CD14-positive monocyte (primary cell): ENCODE measurements around the gene SLC9A9. TPM values are rescaled to one million over a fixed set of nuclear protein-coding genes. Genes with fewer than 3 reads are reported as not detected.

Source experiments
- DNase-seq, 3 donors: peaks; one replicate each; pipeline ENCODE4 v3.0.0-alpha.2; 2011 to 2022
- H2AFZ ChIP-seq: 2 replicates; pipeline ENCODE4 v1.6.0; 2012; ENCODE audit warnings: mild to moderate bottlenecking, low read depth, low read length, inconsistent platforms; ENCODE audit not compliant: insufficient read depth, poor library complexity, severe bottlenecking
- H3K27ac ChIP-seq, 2 donors: 1 replicate in 1 of 2; 2 replicates in 1 of 2; pipeline ENCODE4 v1.5.1; 2012 to 2013; ENCODE audit warnings: low read length in 2 of 2, control low read depth in 1 of 2, inconsistent platforms in 1 of 2, low read depth in 1 of 2, mild to moderate bottlenecking in 1 of 2
- H3K27me3 ChIP-seq, 2 donors: one replicate each; pipeline versions ENCODE4 v1.6.0 to v1.6.1; 2011 to 2013; ENCODE audit warnings: low read length in 2 of 2; ENCODE audit not compliant: control insufficient read depth in 2 of 2, insufficient read depth in 2 of 2
- H3K36me3 ChIP-seq, 2 donors: replicated peaks in 1 of 2; 1 replicate in 1 of 2; 2 replicates in 1 of 2; pipeline versions ENCODE4 v1.5.1 to v1.6.1; 2012 to 2013; ENCODE audit warnings: low read length in 2 of 2, control low read depth in 1 of 2, inconsistent platforms in 1 of 2, mild to moderate bottlenecking in 1 of 2; ENCODE audit not compliant: insufficient read depth in 2 of 2, control insufficient read depth in 1 of 2
- H3K4me1 ChIP-seq, 2 donors: 1 replicate in 1 of 2; 2 replicates in 1 of 2; pipeline versions ENCODE4 v1.5.1 to v1.6.1; 2012 to 2013; ENCODE audit warnings: low read length in 2 of 2, control low read depth in 1 of 2, inconsistent platforms in 1 of 2, mild to moderate bottlenecking in 1 of 2, moderate library complexity in 1 of 2; ENCODE audit not compliant: insufficient read depth in 2 of 2, control insufficient read depth in 1 of 2
- H3K4me2 ChIP-seq: replicated peaks from 2 replicates; pipeline ENCODE3; 2012; ENCODE audit warnings: low read length, moderate library complexity, mild to moderate bottlenecking; ENCODE audit not compliant: poor library complexity, severe bottlenecking; ENCODE audit errors: extremely low read depth
- H3K4me3 ChIP-seq, 3 experiments: fragments of 200-600 bp in 1 of 3; sonication (generic) in 1 of 3; replicated peaks in 1 of 3; 1 replicate in 2 of 3; 2 replicates in 1 of 3; pipeline ENCODE4 v1.5.1; 2011 to 2013; ENCODE audit warnings: low read length in 3 of 3, mild to moderate bottlenecking in 3 of 3, control low read depth in 2 of 3, low read depth in 2 of 3, inconsistent platforms in 1 of 3, moderate library complexity in 1 of 3
- H3K79me2 ChIP-seq: 2 replicates; pipeline ENCODE4 v1.6.0; 2012; ENCODE audit warnings: mild to moderate bottlenecking, control low read depth, inconsistent platforms, low read length, moderate library complexity; ENCODE audit not compliant: insufficient read depth
- H3K9ac ChIP-seq: 2 replicates; pipeline ENCODE4 v1.6.0; 2017; ENCODE audit warnings: low read length, mild to moderate bottlenecking; ENCODE audit not compliant: insufficient read depth, poor library complexity, severe bottlenecking
- H3K9me3 ChIP-seq, 2 donors: replicated peaks in 1 of 2; 1 replicate in 1 of 2; 2 replicates in 1 of 2; pipeline versions ENCODE4 v1.5.1 to v1.6.1; 2012 to 2013; ENCODE audit warnings: low read length in 2 of 2, control low read depth in 1 of 2; ENCODE audit not compliant: control insufficient read depth in 1 of 2, insufficient read depth in 1 of 2
- H4K20me1 ChIP-seq: 2 replicates; pipeline ENCODE4 v1.6.0; 2012; ENCODE audit warnings: mild to moderate bottlenecking, low read length, control low read depth, moderate library complexity; ENCODE audit not compliant: insufficient read depth
- H3K27ac Mint-ChIP-seq, 7 donors: one replicate each; pipeline ENCODE4 v1.8.0; 2020; ENCODE audit warnings: mild to moderate bottlenecking in 7 of 7, mixed read lengths in 7 of 7, moderate library complexity in 6 of 7, inconsistent platforms in 2 of 7
- H3K27me3 Mint-ChIP-seq, 3 donors: one replicate each; pipeline ENCODE4 v1.8.0; 2021 to 2022; ENCODE audit warnings: low read depth in 3 of 3, mild to moderate bottlenecking in 3 of 3, mixed read lengths in 3 of 3, moderate library complexity in 3 of 3, inconsistent platforms in 1 of 3
- H3K36me3 Mint-ChIP-seq, 2 donors: one replicate each; pipeline ENCODE4 v1.8.0; 2020; ENCODE audit warnings: mixed read lengths in 2 of 2, inconsistent platforms in 1 of 2, mild to moderate bottlenecking in 1 of 2
- H3K4me1 Mint-ChIP-seq: one replicate; pipeline ENCODE4 v1.8.0; 2020; ENCODE audit warnings: mild to moderate bottlenecking, mixed read lengths
- H3K4me3 Mint-ChIP-seq, 2 donors: one replicate each; pipeline ENCODE4 v1.8.0; 2020; ENCODE audit warnings: mild to moderate bottlenecking in 2 of 2, mixed read lengths in 2 of 2, moderate library complexity in 1 of 2
- H3K9me3 Mint-ChIP-seq, 7 donors: one replicate each; pipeline ENCODE4 v1.8.0; 2020 to 2022; ENCODE audit warnings: mixed read lengths in 7 of 7, mild to moderate bottlenecking in 6 of 7, moderate library complexity in 6 of 7, inconsistent platforms in 2 of 7
- CTCF ChIP-seq: fragments of 200-600 bp; IDR thresholded peaks from one replicate; pipeline ENCODE4 v1.8.0; 2022; ENCODE audit warnings: antibody characterized with exemption, mild to moderate bottlenecking
- WGBS: methylation state at CpG from one replicate; pipeline ENCODE4 v1.1.5; 2013; ENCODE audit warnings: missing lambda C conversion rate; ENCODE audit not compliant: insufficient coverage; 5-methylcytosine and 5-hydroxymethylcytosine counted together
- intact Hi-C, 2 donors: fragments of 100-400 bp; cut with micrococcal nuclease; formaldehyde crosslinking; loops; one replicate each; pipeline versions ENCODE4 v1.15.0 to v1.15.1; 2023
- polyA plus RNA-seq, 3 donors: library from polyadenylated mRNA; depleted of rRNA in 1 of 3; unstranded in 2 of 3; stranded (reverse) in 1 of 3; fragments of 300-500 nt in 2 of 3; fragments of >200 nt in 1 of 3; fragmentation: Illumina TruSeq in 2 of 3; gene quantifications; 1 replicate in 2 of 3; 2 replicates in 1 of 3; pipeline ENCODE4 v1.2.3, GENCODE V29; 2012 to 2021

The SLC9A9 gene
- polyA plus RNA-seq, 3 donors = 14.1 to 32.8 (median 27.0) TPM

- no peak overlapping the region for H3K4me3 ChIP-seq
- no CpG with 5 or more reads among the region's 3 CpGs for WGBS
- peaks cover 0 to 3% of the 10 kb centered on the region in 2 donors for H3K4me1 ChIP-seq
- H3K79me2 ChIP-seq = no peaks in the 10 kb centered on the region
- Mint-ChIP-seq H3K4me1 (peaks cover 3% of the 10 kb centered on the region), H3K36me3 (peaks cover 5 to 9% of the 10 kb centered on the region in 2 donors), H3K27me3 (no peaks in the 10 kb centered on the region), H3K9me3 (peaks cover 0 to 24% (median 7%) of the 10 kb centered on the region in 7 donors), H3K4me3 (no peak overlapping the region), H3K27ac (peak overlapping the region in 4 of 7 donors; percentile 3 to 86 (median 35))
- H2AFZ ChIP-seq = no peak overlapping the region
- H3K36me3 ChIP-seq = peaks cover 0 to 12% of the 10 kb centered on the region in 2 donors
- H4K20me1 ChIP-seq = no peaks in the 10 kb centered on the region
- H3K27ac ChIP-seq = peak overlapping the region in 1 of 2 donors; percentile 39
- TF ChIP-seq CTCF = no peak
- H3K9ac ChIP-seq = no peak overlapping the region
- DNase-seq = no peak
- intact Hi-C loops = no loop called here
- peaks cover 4 to 30% of the 10 kb centered on the region in 2 donors for H3K9me3 ChIP-seq
- no peaks in the 10 kb centered on the region for H3K27me3 ChIP-seq
- no peak overlapping the region for H3K4me2 ChIP-seq
Observed at GRCh38 chr3:143640774-143641173, 207.5 kb downstream of the SLC9A9 start.

- H4K20me1 ChIP-seq = no peaks in the 10 kb centered on the region
- H3K4me3 ChIP-seq = no peak overlapping the region
- TF ChIP-seq CTCF = no peak
- Mint-ChIP-seq H3K36me3 (peaks cover 10 to 13% of the 10 kb centered on the region in 2 donors), H3K9me3 (peaks cover 0 to 24% (median 10%) of the 10 kb centered on the region in 7 donors), H3K4me1 (no peaks in the 10 kb centered on the region), H3K27ac (no peak overlapping the region), H3K4me3 (no peak overlapping the region), H3K27me3 (no peaks in the 10 kb centered on the region)
- H3K4me1 ChIP-seq = peaks cover 0 to 3% of the 10 kb centered on the region in 2 donors
- intact Hi-C loops = no loop called here
- no peak for DNase-seq
- H3K27ac ChIP-seq = no peak overlapping the region
- no peak overlapping the region for H3K9ac ChIP-seq
- H3K79me2 ChIP-seq = no peaks in the 10 kb centered on the region
- no peak overlapping the region for H2AFZ ChIP-seq
- H3K36me3 ChIP-seq = peaks cover 0 to 12% of the 10 kb centered on the region in 2 donors
- peaks cover 4 to 30% of the 10 kb centered on the region in 2 donors for H3K9me3 ChIP-seq
- no peak overlapping the region for H3K4me2 ChIP-seq
- no CpG with 5 or more reads among the region's 1 CpG for WGBS
- H3K27me3 ChIP-seq = no peaks in the 10 kb centered on the region
Observed at GRCh38 chr3:143637133-143637532, 211.1 kb downstream of the SLC9A9 start.
